Measurements from ENCODE around the gene CEP76. TPM values are rescaled to one million over a fixed set of nuclear protein-coding genes. Genes with fewer than 3 reads are reported as not detected.

CEP76 gene
- polyA plus RNA-seq (ENCODE audit: insufficient read length in 10 of 10): 1 to 10 TPM; 4.5 to 7.6 (median 5.8) TPM
- long read RNA-seq, donor 1, partial matches to known transcripts: 0 of 2 reads
- long read RNA-seq, donor 1, other reads (novel, unspliced or antisense): 0 of 2 reads
- long read RNA-seq, donor 2, partial matches to known transcripts: 0 of 1 reads
- long read RNA-seq, donor 2, other reads (novel, unspliced or antisense): 0 of 1 reads
- long read RNA-seq, donor 3: 0 reads
- long read RNA-seq, donor 4, partial matches to known transcripts: 0 of 1 reads
- long read RNA-seq, donor 4, other reads (novel, unspliced or antisense): 0 of 1 reads
- long read RNA-seq, donor 5: 0 reads
- long read RNA-seq, donor 6: 0 reads
- long read RNA-seq, donor 7: 0 reads
- long read RNA-seq, donor 8, partial matches to known transcripts: 0 of 1 reads
- long read RNA-seq, donor 8, other reads (novel, unspliced or antisense): 0 of 1 reads
- long read RNA-seq, donor 9: 0 reads

- peak; percentile 89 to 98 (median 94) for DNase-seq
Observed at GRCh38 chr18:12702221-12703095, at the start of gene CEP76, which contains the start of gene PSMG2. Gene CEP76 (minus strand): TSS chr18:12702723. CDS start chr18:12702548, 175 bp downstream. Gene PSMG2 (plus strand): TSS chr18:12703042. CDS start chr18:12703108, 66 bp downstream.

GRCh38 chr18:12751891-12752290, 49.4 kb upstream of the CEP76 start:
- no peak for DNase-seq

- DNase-seq: no peak
Observed at GRCh38 chr18:12751503-12751884, 49.0 kb upstream of the CEP76 start.

GRCh38 chr18:12750715-12751502, 48.4 kb upstream of the CEP76 start:
- DNase-seq: no peak

GRCh38 chr18:12750076-12750714, 47.7 kb upstream of the CEP76 start:
- DNase-seq: no peak

GRCh38 chr18:12749121-12749520, 46.6 kb upstream of the CEP76 start:
- no peak for DNase-seq

- no peak for DNase-seq
Observed at GRCh38 chr18:12748671-12749070, 46.1 kb upstream of the CEP76 start.

- no peak for DNase-seq
Observed at GRCh38 chr18:12747530-12748315, 45.2 kb upstream of the CEP76 start.

GRCh38 chr18:12745095-12745795, 42.7 kb upstream of the CEP76 start:
- no peak for DNase-seq

GRCh38 chr18:12744103-12744502, 41.6 kb upstream of the CEP76 start:
- peak; percentile 45 to 60 (median 46) for DNase-seq

- peak in 1 of 3 donors; percentile 58 for DNase-seq
Observed at GRCh38 chr18:12742453-12742852, 39.9 kb upstream of the CEP76 start.

GRCh38 chr18:12741351-12741750, 38.8 kb upstream of the CEP76 start:
- DNase-seq: peak in 1 of 3 donors; percentile 40

GRCh38 chr18:12737243-12737902, 34.9 kb upstream of the CEP76 start:
- no peak for DNase-seq

- peak; percentile 53 to 78 (median 73) for DNase-seq
Observed at GRCh38 chr18:12726774-12727550, 24.4 kb upstream of the CEP76 start.

- DNase-seq: no peak
Observed at GRCh38 chr18:12726331-12726730, 23.8 kb upstream of the CEP76 start.

- DNase-seq: no peak
Observed at GRCh38 chr18:12722731-12723130, 20.2 kb upstream of the CEP76 start.

- DNase-seq: no peak
Observed at GRCh38 chr18:12721495-12722275, 19.2 kb upstream of the CEP76 start.
